Keratinocyte (primary cell): Measurements from ENCODE around the gene CLEC17A.

Experiments
- EZH2 ChIP-seq: IDR thresholded peaks from one replicate; pipeline ENCODE4 v1.6.1; 2012; ENCODE audit warnings: inconsistent platforms, mild to moderate bottlenecking, low read length, moderate library complexity
- TF ChIP-seq, protein P1 (sequence below), 3 experiments: IDR thresholded peaks in 1 of 3; conservative IDR thresholded peaks in 1 of 3; optimal IDR thresholded peaks in 1 of 3; 2 replicates in 2 of 3; 3 replicates in 1 of 3; pipeline versions ENCODE3 to v1.5.1; 2011; ENCODE audit warnings: low read length in 3 of 3, mild to moderate bottlenecking in 3 of 3, moderate library complexity in 2 of 3, control low read depth in 1 of 3, inconsistent platforms in 1 of 3; ENCODE audit not compliant: insufficient read depth in 2 of 3; ENCODE audit errors: extremely low read depth in 1 of 3

DNA sequence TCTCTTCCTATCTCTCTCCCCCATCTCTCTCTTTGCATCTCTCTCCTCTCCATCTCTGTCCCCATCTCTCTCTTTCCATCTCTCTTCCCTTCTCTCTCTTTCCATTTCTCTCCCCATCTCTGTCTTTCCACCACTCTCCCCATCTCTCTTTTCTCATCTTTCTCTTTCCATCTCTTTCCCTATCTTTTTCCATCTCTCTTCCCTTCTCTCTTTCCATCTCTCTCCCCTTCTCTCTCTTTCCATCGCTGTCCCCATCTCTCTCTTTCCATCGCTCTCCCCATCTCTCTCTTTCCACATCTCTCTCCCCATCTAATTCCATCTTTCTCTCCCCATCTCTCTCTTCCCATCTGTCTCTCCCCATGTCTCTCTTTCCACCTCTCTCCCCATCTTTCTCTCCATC is 67.3 kb downstream of the CLEC17A start:
- TF ChIP-seq, protein P1, sequence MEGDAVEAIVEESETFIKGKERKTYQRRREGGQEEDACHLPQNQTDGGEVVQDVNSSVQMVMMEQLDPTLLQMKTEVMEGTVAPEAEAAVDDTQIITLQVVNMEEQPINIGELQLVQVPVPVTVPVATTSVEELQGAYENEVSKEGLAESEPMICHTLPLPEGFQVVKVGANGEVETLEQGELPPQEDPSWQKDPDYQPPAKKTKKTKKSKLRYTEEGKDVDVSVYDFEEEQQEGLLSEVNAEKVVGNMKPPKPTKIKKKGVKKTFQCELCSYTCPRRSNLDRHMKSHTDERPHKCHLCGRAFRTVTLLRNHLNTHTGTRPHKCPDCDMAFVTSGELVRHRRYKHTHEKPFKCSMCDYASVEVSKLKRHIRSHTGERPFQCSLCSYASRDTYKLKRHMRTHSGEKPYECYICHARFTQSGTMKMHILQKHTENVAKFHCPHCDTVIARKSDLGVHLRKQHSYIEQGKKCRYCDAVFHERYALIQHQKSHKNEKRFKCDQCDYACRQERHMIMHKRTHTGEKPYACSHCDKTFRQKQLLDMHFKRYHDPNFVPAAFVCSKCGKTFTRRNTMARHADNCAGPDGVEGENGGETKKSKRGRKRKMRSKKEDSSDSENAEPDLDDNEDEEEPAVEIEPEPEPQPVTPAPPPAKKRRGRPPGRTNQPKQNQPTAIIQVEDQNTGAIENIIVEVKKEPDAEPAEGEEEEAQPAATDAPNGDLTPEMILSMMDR (optimal IDR thresholded peaks at IDR 0.05 in 1 of 3, IDR thresholded peaks at IDR 0.05 in 1 of 3, conservative IDR thresholded peaks at IDR 0.05 in 1 of 3; ENCODE audit: extremely low read depth in 1 of 3, insufficient read depth in 2 of 3, low read length in 3 of 3) = no peak
- TF ChIP-seq EZH2 = no peak
